ENCODE results near the gene TCEAL7. TPM values are rescaled to one million over a fixed set of nuclear protein-coding genes. Genes with fewer than 3 reads are reported as not detected.

TCEAL7 gene
- total RNA-seq, 6 experiments from 2014 or later: 12.3 to 17.5 (median 16.0) TPM

DNA sequence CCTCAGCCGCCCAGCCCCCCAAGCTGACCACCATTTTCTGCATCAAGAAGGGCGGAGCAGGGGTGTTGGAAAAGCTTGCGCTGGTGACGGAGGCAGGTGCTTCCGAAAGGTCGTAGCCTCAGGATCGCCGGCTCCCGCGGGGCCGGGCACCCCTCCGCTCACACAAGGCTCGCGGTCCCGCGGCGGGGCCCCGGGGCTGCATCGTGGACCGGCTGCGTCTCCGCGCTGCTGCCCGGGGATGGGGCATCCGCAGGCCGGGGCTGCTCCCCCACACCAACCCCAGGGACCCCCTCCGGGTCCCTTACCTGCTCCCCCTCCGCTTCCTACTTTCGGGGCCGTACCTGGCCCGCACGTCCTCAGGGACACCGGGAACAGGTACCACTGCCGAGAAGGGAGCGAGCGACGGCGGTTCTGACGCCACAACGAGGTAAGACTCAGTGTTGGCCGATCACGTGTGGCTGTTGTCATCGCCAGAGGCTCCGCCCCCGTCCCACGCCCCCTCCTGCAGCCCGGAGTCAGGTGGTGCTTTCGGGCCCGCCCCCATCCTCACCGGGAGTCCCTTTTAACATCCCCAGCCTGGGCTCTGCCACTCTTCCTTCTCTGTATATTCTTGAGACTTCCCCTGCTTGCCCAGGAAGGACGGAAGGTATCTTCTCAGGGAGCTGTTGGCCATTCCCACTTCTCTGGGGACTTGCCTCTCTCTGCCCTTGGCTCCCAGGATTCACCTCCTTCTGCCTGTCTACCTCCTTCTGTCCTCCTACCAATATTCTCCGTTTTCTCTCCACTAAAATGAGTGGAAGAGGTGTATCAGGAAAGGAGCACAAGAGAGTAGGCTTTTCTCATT, 19.3 kb upstream of the TCEAL7 start, which contains the start of gene BEX2:
Gene BEX2, minus strand, starts transcription at position 436 of the 844 bp plus-strand sequence. CDS start 1,014 bp downstream, outside the sequence.
- TF ChIP-seq, protein P1, sequence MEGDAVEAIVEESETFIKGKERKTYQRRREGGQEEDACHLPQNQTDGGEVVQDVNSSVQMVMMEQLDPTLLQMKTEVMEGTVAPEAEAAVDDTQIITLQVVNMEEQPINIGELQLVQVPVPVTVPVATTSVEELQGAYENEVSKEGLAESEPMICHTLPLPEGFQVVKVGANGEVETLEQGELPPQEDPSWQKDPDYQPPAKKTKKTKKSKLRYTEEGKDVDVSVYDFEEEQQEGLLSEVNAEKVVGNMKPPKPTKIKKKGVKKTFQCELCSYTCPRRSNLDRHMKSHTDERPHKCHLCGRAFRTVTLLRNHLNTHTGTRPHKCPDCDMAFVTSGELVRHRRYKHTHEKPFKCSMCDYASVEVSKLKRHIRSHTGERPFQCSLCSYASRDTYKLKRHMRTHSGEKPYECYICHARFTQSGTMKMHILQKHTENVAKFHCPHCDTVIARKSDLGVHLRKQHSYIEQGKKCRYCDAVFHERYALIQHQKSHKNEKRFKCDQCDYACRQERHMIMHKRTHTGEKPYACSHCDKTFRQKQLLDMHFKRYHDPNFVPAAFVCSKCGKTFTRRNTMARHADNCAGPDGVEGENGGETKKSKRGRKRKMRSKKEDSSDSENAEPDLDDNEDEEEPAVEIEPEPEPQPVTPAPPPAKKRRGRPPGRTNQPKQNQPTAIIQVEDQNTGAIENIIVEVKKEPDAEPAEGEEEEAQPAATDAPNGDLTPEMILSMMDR (IDR thresholded peaks at IDR 0.05): no peak
- no peak for DNase-seq
- Mint-ChIP-seq H3K27ac (no peak within 1 kb of the TSS), H3K9me3 (no peaks in the 10 kb centered on the region), H3K4me3 (no peak within 1 kb of the TSS), H3K27me3 (ENCODE audit: insufficient read depth) (peaks cover 5% of the 10 kb centered on the region), H3K4me1 (ENCODE audit: low read depth) (no peaks in the 10 kb centered on the region), H3K36me3 (ENCODE audit: low read depth) (no peaks in the 10 kb centered on the region)

GRCh38 chrX:103311399-103311780, 18.6 kb upstream of the TCEAL7 start:
- Mint-ChIP-seq H3K9me3 (no peaks in the 10 kb centered on the region), H3K4me3 (no peak overlapping the region), H3K36me3 (ENCODE audit: low read depth) (no peaks in the 10 kb centered on the region), H3K27ac (no peak overlapping the region), H3K4me1 (ENCODE audit: low read depth) (no peaks in the 10 kb centered on the region), H3K27me3 (ENCODE audit: insufficient read depth) (peaks cover 5% of the 10 kb centered on the region)
- TF ChIP-seq, protein P1 (IDR thresholded peaks at IDR 0.05): no peak
- DNase-seq: no peak

- H3K4me3 Mint-ChIP-seq: peak overlapping the region; percentile 90
- TF ChIP-seq, protein P1 (IDR thresholded peaks at IDR 0.05): no peak
Measured at GRCh38 chrX:103330681-103331288, 746 bp downstream of the TCEAL7 start.

GRCh38 chrX:103338663-103339062, 8.6 kb downstream of the TCEAL7 start:
- Mint-ChIP-seq H3K27me3 (ENCODE audit: insufficient read depth) (peaks cover 2% of the 10 kb centered on the region), H3K9me3 (no peaks in the 10 kb centered on the region), H3K27ac (no peak overlapping the region), H3K36me3 (ENCODE audit: low read depth) (no peaks in the 10 kb centered on the region), H3K4me1 (ENCODE audit: low read depth) (no peaks in the 10 kb centered on the region), H3K4me3 (no peak overlapping the region)
- DNase-seq: no peak
- TF ChIP-seq, protein P1 (IDR thresholded peaks at IDR 0.05): no peak

More at GRCh38 chrX:103330681-103331288, 746 bp downstream of the TCEAL7 start:
- DNase-seq: no peak
- H3K27me3 Mint-ChIP-seq (ENCODE audit: insufficient read depth): peaks cover 4% of the 10 kb centered on the region
- no peaks in the 10 kb centered on the region for H3K36me3 Mint-ChIP-seq (ENCODE audit: low read depth)
- peaks cover 19% of the 10 kb centered on the region for H3K4me1 Mint-ChIP-seq (ENCODE audit: low read depth)
- no peaks in the 10 kb centered on the region for H3K9me3 Mint-ChIP-seq
- H3K27ac Mint-ChIP-seq: peak overlapping the region; percentile 58

GRCh38 chrX:103343105-103343504, 13.1 kb downstream of the TCEAL7 start:
- Mint-ChIP-seq H3K36me3 (ENCODE audit: low read depth) (no peaks in the 10 kb centered on the region), H3K27ac (no peak overlapping the region), H3K4me1 (ENCODE audit: low read depth) (no peaks in the 10 kb centered on the region), H3K4me3 (no peak overlapping the region), H3K27me3 (ENCODE audit: insufficient read depth) (peaks cover 3% of the 10 kb centered on the region; the same call in 1 of the 2 replicates), H3K9me3 (no peaks in the 10 kb centered on the region)
- TF ChIP-seq, protein P1 (IDR thresholded peaks at IDR 0.05): peak; percentile 79
- DNase-seq: peak; percentile 32
